Measurements from ENCODE around the gene LRRFIP1.
"Not testable (repeated sequence)": the region's sequence is repeated elsewhere in the genome, so short reads cannot be mapped to it uniquely, and the experiment has no call there.

Gene LRRFIP1

DNA sequence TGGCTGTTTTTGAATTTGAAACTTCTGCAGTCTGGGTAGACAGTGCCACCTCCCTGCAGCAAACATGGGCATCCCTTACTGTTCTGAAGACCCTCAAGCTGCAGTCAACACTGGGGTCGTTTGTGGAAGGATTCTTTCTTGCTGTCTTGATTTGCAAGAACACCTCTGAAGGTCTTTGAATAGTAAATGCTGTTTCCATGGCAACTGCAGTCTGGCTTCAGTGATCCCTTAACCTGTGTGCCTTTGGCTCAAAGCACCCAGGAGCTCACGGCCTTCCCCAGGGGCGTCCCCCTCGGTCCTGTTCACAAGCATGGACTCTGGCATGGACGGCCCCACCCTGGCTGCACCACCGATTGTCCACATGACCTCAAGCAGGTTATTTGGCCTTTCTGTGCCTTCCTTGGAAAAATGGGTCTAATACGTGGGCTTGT is 38.3 kb downstream of the LRRFIP1 start:
- DNase-seq = no peak

DNA sequence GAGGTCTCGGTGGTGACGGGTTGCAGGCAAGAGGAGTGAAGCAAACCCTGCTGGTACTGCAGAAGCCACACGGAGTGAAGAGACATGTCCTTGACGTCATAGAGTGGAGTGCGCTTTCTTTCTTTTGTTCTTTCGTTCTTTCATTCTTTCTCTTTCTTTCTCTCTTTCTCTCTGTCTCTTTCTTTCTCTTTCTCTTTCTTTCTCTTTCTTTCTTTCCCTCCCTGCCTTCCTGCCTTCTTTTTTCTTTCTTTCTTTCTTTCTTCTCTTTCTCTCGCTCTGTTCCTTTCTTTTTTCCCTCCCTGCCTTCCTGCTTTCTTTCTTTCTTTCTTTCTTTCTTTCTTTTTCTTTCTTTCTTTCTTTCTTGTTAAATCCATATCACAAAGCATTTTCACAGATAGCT is 39.2 kb downstream of the LRRFIP1 start:
- no peak for DNase-seq

DNA sequence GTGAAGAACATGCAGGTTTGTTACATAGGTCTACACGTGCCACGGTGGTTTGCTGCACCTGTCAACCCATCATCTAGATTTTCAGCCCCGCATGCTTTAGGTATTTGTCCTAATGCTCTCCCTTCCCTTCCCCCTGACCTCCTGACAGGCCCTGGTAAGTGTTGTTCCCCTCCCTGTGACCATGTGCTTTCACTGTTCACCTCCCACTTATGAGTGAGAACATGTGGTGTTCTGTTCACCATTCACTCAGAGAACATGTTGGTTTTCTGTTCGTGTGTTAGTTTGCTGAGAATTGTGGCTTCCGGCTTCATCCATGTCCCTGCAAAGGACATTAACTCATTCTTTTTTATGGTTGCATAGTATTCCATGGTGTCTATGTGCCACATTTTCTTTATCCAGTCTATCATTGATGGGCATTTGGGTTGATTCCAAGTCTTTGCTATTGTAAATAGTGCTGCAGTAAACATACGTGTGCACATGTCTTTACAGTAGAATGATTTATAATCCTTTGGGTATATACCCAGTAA is 39.7 kb downstream of the LRRFIP1 start:
- DNase-seq = not testable (repeated sequence)

GRCh38 chr2:237667893-237668292 is 40.5 kb downstream of the LRRFIP1 start:
- DNase-seq = no peak

- DNase-seq = no peak
These were observed 41.1 kb downstream of the LRRFIP1 start for GRCh38 chr2:237668440-237668839.

DNA sequence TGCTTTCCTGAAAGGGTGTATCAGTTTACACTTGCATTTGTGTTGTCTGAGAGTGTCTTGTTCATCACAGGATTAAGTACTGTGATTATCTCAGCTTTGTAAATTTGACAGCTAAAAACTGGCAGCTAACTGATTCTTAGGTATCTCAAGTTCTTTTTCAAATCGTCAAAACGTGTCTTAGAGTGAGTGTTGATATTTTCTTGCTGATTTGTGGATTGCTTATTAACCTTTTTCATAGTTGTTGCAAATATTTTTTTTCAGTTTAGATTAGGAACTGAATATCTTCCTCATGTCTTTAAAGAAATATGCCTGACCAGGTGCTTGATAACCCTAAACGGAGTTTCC is 41.9 kb downstream of the LRRFIP1 start:
- no peak for DNase-seq

DNA sequence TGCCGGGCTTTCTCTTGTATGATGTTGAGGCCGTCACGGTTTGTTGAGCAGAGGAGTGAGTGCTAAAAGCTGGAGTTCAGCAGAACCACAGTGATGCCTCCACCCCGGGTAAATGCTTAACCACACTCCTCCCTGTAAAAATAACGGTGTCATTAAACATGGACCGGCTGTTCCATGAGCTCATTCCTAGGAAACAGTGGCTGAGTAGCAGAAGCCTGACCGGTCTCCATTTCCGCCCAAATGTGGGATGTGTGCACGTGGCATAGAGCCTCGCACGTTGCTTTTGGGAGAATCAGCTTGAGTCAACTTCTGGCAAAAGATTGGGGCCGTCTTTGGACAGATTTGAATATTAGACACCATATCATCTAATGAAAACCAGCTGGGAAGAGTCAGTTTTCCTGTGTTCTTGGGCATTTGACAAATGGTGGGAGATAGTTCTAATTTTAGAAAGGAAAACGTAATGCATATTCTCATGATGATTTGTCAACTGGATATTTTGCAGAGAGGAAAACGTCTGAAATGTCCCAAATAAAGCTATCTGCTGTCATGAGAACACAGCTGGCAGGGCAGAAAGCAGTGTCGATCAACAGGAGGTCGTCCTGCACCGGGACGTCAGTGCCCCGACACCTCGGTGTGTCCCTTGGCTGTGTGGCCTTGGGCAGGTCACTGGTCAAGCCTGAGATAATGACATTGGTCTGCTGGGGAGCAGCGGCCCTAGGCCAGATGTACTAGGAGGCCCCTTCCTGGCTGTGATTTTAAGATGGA is 42.4 kb downstream of the LRRFIP1 start:
- peak; percentile 98 for DNase-seq

DNA sequence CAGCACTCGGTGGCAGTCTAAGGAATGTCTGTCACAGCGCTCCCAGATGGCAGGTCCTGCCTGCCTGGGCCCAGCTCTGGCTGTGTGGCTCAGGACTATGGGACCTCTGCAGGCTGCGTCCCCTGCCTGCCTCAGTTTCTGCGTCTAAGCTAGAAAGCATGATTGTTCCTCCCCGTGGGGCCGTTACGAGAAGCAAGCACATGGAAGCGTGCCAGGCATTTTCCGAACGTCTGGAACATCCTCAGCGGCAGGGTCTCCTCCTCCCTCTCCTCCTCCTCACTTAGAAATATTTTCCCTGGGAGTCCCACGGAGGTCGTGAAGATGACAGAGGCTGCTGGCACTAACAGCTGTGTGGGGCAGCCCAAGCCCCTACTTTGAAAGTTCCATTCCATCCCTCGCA is 43.3 kb downstream of the LRRFIP1 start:
- no peak for DNase-seq

- no peak for DNase-seq
These were observed 44.2 kb downstream of the LRRFIP1 start for GRCh38 chr2:237671466-237672138.

- no peak for DNase-seq
These were observed 45.3 kb downstream of the LRRFIP1 start for GRCh38 chr2:237672731-237673129.

- no peak for DNase-seq
These were observed 46.0 kb downstream of the LRRFIP1 start for GRCh38 chr2:237673130-237674001.

DNA sequence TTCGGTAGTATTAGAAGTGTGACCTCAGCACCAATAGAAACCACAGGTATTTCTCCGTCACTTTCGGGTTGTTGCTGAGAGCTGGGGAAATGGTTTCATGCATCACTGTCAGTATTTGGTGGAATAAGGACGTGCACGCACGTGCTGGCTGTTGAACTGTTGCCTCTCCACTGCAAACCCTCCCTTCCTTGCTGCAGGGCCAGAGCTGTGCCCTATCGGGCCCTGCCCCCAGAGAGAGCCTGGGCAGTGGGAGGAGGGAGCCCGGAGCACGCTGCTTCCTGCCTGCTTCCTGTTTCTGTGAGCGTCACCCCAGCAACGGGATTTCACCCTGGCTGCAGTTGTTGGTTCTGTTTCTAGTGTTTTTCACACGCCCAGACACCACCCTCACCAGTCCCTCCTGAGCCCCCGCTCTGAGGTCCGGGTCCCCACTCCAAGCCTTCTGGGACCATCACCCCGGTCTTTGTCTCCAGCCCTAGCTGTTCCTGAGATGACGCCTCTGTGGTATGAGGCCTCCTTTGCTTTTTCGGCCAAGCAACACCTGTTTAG is 47.4 kb downstream of the LRRFIP1 start:
- peak; percentile 79 for DNase-seq

DNA sequence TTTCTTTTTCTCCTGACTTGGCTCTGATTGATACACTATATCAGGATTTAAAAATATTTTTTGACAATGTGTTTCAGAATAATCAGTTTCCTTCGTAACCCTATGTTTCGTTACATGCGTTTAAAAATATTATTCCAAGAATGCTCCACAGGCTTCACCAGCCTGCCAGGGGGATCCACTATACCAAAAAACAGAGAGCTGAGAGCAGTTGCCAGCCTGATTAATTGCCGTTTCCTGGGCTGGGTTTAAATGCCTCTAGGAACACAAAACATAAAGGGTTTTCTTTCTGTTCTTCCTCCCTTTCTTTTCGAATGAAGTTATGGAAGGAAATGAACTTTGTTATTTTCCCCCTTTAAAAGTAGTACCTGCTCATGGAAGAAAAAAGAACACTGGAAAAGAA is 47.9 kb downstream of the LRRFIP1 start:
- DNase-seq = no peak

DNA sequence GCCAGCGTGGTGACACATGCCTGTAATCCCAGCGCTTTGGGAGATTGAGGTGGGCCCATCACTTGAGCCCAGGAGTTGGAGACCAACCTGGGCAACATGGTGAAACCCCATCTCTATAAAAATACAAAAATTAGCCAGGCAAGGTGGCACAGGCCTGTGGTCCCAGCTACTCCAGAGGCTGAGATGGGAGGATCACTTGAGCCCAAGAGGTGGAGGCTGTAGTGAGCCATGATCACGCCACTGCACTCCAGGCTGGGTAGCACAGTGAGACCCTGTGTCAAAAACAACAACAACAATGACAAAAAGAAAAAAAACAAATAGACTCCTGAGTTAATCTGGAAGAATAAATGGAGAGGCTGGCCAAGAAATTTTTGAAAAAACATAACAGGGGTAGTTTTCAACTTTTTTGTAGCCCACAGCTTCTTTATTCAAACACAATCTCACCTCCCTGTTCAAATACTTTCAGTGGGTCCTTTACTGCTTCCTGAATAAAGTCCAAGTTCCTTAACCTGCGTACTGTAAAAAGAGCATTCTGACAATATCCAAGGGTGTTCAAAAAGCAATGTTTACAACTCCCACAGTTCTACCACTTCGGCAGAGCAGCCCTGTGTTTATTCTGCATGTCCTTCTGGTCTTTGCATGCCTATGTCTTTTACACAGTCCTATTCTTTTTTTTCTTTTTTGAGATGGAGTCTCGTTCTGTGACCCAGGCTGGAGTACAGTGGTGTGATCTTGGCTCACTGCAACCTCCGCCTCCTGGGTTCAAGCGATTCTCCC is 53.5 kb downstream of the LRRFIP1 start:
- no peak for DNase-seq

- no peak for DNase-seq
These were observed 54.8 kb downstream of the LRRFIP1 start for GRCh38 chr2:237682151-237682550.

GRCh38 chr2:237682856-237683670 is 55.7 kb downstream of the LRRFIP1 start:
- DNase-seq = no peak

DNA sequence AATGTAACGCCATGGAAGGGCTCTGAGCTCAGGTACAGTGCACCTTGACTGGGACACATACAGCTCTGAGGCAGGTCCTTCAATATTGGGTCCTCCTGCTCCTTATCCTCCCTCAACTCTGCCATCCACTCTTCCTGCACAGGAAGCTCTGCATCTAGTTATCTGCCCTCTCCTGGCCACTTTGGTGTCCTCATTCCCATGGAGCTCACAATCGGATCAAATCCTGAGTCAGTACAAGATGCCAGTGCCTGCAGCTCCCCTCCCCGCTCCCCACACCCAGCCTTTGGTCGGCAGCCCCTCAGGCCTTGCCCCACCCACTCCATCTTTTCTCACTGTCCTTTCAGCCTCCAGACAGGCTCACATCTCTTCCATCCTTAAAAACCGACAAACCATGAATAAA is 58.0 kb downstream of the LRRFIP1 start:
- DNase-seq = peak; percentile 39

DNA sequence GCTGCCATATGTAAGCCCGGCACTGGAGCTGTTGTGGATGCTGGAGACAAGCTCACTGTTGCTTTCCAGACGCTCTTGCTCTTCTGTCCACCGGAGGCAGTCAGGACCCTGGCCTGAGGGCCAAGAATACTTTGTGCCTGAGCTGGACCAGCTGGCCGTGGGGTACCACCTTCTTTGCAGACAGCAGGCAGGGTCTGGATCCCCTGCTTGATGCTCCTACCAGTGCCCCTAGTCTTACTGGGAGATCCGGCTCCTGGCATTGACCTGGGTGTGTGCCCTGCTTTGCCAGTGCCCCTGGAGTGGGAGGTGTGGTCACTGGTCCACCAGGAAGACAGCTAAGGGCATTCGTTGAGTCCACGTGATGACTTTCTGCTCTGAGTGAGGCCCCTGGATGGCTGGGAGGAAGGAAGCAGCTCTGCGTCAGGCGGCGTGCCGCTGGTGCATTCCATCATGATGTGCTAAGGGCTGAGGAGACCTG is 59.3 kb downstream of the LRRFIP1 start:
- DNase-seq = peak; percentile 38

DNA sequence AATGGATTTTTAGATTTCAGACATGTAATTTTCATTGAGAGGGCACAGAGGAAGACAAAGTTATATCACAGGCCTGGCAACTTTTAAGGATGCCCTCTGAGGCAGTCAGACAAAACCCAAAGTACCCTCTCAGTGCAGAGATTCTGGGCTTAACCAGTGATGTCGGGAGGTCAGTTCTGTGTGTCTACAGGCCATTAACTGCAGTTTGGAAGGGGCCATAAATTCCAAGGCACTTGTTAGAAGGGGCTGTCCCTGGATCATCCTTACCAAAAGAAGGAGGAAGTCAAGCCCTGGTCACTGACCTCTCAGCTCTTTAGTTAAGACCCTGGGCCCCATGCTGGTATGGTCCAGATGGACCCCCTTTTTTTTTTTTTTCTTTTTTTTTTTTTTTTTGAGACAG is 60.7 kb downstream of the LRRFIP1 start:
- no peak for DNase-seq

DNA sequence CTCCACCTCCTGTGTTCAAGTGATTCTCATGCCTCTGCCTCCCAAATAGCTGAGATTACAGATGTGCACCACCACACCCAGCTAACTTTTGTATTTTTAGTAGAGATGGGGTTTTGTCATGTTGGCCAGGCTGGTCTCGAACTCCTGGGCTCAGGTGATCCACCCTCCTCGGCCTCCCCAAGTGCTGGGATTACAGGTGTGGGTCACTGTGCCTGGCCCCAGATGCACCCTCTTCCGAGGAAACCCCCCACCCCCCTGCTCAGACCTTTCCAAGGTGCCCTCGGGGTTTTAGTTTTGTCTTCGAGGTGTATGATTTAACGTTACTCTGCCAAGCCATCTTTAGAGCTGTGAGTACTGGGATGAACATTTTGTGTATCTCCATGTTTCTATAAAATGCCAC is 61.2 kb downstream of the LRRFIP1 start:
- not testable (repeated sequence) for DNase-seq
